A673 (cell line): ENCODE results near the gene CMIP.

ENCODE experiments used
- EZH2 ChIP-seq: fragments of 200-600 bp; sonication (generic); IDR thresholded peaks from 2 replicates; pipeline ENCODE4 v1.6.1; 2017; ENCODE audit warnings: borderline replicate concordance, low read depth, mild to moderate bottlenecking, mixed read lengths, antibody characterized with exemption, low read length; ENCODE audit not compliant: poor library complexity, severe bottlenecking
- TF ChIP-seq, protein P1 (sequence below): fragments of 300-800, 200-600 bp; sonication (generic); conservative IDR thresholded peaks from 2 replicates; pipeline ENCODE4 v1.5.1; 2017; ENCODE audit warnings: low read depth, mild to moderate bottlenecking, antibody characterized with exemption, low read length, moderate library complexity, mixed read lengths

DNA sequence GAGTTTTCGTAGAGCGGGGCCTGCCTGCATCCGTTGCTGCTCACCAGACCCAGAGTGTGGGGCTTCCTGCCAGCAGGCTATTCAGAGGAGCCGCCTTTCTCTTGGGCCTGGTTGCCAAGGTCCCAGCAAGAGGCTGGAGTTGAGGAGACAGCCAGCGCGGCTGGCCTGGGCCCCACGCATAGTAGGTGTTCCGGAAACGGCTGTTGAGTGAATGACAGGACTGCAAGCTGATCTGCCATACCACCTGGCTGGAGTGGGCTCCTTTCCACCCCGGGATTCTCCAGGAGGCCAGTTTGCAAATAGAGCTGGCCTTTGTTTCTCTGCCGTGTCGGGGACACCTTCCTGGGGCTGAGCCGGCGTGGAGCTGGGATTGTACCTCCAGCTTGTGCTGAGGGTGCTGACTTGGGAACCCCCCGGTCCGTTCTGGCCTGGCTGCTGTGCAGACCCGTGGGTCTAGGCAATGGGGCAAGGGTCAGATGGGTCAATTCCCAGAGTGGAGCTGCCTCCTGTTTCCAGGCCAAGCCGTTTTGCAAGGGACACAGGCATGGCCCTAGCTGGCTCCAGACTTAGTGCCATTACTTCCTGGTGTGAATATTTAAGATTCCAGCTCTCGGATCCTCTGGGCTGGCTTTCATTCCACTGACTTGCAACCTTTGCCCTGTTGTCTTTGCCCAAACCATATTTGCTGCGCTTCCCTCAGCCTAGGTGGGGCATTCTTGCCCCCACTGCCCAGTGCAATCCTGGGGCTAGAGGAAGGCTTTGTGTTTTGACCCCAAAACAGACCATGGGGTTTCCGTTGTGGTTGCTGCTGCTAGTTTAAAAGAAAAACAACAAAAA lies 68.8 kb downstream of the CMIP start:
- TF ChIP-seq, protein P1, sequence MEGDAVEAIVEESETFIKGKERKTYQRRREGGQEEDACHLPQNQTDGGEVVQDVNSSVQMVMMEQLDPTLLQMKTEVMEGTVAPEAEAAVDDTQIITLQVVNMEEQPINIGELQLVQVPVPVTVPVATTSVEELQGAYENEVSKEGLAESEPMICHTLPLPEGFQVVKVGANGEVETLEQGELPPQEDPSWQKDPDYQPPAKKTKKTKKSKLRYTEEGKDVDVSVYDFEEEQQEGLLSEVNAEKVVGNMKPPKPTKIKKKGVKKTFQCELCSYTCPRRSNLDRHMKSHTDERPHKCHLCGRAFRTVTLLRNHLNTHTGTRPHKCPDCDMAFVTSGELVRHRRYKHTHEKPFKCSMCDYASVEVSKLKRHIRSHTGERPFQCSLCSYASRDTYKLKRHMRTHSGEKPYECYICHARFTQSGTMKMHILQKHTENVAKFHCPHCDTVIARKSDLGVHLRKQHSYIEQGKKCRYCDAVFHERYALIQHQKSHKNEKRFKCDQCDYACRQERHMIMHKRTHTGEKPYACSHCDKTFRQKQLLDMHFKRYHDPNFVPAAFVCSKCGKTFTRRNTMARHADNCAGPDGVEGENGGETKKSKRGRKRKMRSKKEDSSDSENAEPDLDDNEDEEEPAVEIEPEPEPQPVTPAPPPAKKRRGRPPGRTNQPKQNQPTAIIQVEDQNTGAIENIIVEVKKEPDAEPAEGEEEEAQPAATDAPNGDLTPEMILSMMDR: no peak
- TF ChIP-seq EZH2: no peak
